ENCODE data around the gene UBE3B. TPM values are rescaled to one million over a fixed set of nuclear protein-coding genes. Genes with fewer than 3 reads are reported as not detected.

UBE3B gene
- total RNA-seq, 1 donor from 2014 or later, result 28.4 TPM

GRCh38 chr12:109489016-109489954 is 11.9 kb downstream of the UBE3B start:
- H3K36me3 ChIP-seq, result no peaks in the 10 kb centered on the region

DNA sequence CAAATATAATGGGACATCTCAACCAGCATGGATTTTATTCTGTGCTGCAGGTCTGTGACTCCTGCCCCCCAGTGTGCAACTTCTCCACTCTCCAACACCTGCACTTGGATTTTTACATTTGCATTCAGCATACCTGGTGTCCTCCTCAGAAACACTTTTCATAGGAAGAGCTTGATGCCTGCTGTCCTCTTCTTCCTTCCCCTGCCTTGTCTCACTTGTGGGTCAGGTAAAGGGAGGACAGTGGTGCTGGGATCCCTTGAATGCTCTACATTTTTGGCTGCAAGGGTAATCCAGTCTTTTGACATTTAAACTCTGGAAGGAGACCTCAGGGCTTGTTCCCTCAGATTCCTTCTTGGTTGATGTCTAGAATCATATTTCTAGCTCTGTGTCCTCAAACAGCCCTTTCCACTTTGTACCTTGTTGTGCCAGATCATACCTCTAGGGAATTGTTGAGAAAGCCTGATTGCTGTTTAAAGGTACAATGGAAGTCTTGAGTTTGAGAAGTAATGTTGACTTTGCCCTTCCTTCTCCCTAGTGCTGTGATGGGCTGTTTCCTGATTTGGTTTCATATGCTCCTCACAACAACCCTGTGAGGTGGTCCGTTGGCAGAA is 12.6 kb downstream of the UBE3B start:
- no peak overlapping the region for H2AFZ ChIP-seq (replicated peaks)
- H3K9ac ChIP-seq, result no peak overlapping the region
- no peak overlapping the region for H3K4me3 Mint-ChIP-seq
- no peaks in the 10 kb centered on the region for H4K20me1 ChIP-seq (ENCODE audit: low read depth)
- no peaks in the 10 kb centered on the region for H3F3A ChIP-seq (ENCODE audit: low read depth)
- H3K27ac Mint-ChIP-seq, result no peak overlapping the region
- no peaks in the 10 kb centered on the region for H3K4me1 ChIP-seq
- no peaks in the 10 kb centered on the region for H3K4me1 Mint-ChIP-seq
- TF ChIP-seq EZH2phosphoT487 (IDR thresholded peaks at IDR 0.05) (no peak), EZH2 (IDR thresholded peaks at IDR 0.05) (no peak)
- TF ChIP-seq, protein P1, sequence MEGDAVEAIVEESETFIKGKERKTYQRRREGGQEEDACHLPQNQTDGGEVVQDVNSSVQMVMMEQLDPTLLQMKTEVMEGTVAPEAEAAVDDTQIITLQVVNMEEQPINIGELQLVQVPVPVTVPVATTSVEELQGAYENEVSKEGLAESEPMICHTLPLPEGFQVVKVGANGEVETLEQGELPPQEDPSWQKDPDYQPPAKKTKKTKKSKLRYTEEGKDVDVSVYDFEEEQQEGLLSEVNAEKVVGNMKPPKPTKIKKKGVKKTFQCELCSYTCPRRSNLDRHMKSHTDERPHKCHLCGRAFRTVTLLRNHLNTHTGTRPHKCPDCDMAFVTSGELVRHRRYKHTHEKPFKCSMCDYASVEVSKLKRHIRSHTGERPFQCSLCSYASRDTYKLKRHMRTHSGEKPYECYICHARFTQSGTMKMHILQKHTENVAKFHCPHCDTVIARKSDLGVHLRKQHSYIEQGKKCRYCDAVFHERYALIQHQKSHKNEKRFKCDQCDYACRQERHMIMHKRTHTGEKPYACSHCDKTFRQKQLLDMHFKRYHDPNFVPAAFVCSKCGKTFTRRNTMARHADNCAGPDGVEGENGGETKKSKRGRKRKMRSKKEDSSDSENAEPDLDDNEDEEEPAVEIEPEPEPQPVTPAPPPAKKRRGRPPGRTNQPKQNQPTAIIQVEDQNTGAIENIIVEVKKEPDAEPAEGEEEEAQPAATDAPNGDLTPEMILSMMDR (IDR thresholded peaks at IDR 0.05), result no peak
- H3K27me3 Mint-ChIP-seq (ENCODE audit: insufficient read depth, low read depth), result peaks cover 2% of the 10 kb centered on the region
- H3K36me3 Mint-ChIP-seq, result peaks cover 17% of the 10 kb centered on the region
- no peaks in the 10 kb centered on the region for H3K79me2 ChIP-seq (ENCODE audit: low read depth)
- H3K27ac ChIP-seq, result no peak overlapping the region
- no peaks in the 10 kb centered on the region for H3K9me3 Mint-ChIP-seq
- no peaks in the 10 kb centered on the region for H3K9me3 ChIP-seq (ENCODE audit: low read depth)
- DNase-seq (ENCODE audit: low spot score), result no peak
- no peaks in the 10 kb centered on the region for H3K27me3 ChIP-seq
- H3K4me2 ChIP-seq, result no peak overlapping the region
- no peaks in the 10 kb centered on the region for H3K36me3 ChIP-seq
- no peak overlapping the region for H3K4me3 ChIP-seq

More at GRCh38 chr12:109489016-109489954, 11.9 kb downstream of the UBE3B start:
- Mint-ChIP-seq H3K27me3 (ENCODE audit: insufficient read depth, low read depth) (peaks cover 2% of the 10 kb centered on the region), H3K9me3 (no peaks in the 10 kb centered on the region), H3K36me3 (peaks cover 12% of the 10 kb centered on the region), H3K4me1 (no peaks in the 10 kb centered on the region), H3K4me3 (no peak overlapping the region), H3K27ac (no peak overlapping the region)
- no peak for DNase-seq (ENCODE audit: low spot score)
- Histone ChIP-seq H3K9ac (no peak overlapping the region), H3K27ac (no peak overlapping the region), H4K20me1 (ENCODE audit: low read depth) (no peaks in the 10 kb centered on the region), H3K4me3 (no peak overlapping the region), H3K79me2 (ENCODE audit: low read depth) (no peaks in the 10 kb centered on the region), H3K27me3 (no peaks in the 10 kb centered on the region), H3F3A (ENCODE audit: low read depth) (no peaks in the 10 kb centered on the region), H3K9me3 (ENCODE audit: low read depth) (no peaks in the 10 kb centered on the region), H2AFZ (replicated peaks) (no peak overlapping the region), H3K4me2 (no peak overlapping the region), H3K4me1 (no peaks in the 10 kb centered on the region)
- TF ChIP-seq, protein P1 (IDR thresholded peaks at IDR 0.05), result no peak
- TF ChIP-seq EZH2phosphoT487 (IDR thresholded peaks at IDR 0.05), result no peak
- TF ChIP-seq EZH2 (IDR thresholded peaks at IDR 0.05), result no peak

- TF ChIP-seq EZH2 (IDR thresholded peaks at IDR 0.05) (no peak), EZH2phosphoT487 (IDR thresholded peaks at IDR 0.05) (no peak)
- TF ChIP-seq, protein P1 (IDR thresholded peaks at IDR 0.05), result no peak
- Histone ChIP-seq H3K4me1 (no peaks in the 10 kb centered on the region), H3K4me2 (no peak overlapping the region), H3F3A (ENCODE audit: low read depth) (no peaks in the 10 kb centered on the region), H2AFZ (replicated peaks) (no peak overlapping the region), H3K36me3 (no peaks in the 10 kb centered on the region), H3K9me3 (ENCODE audit: low read depth) (no peaks in the 10 kb centered on the region), H3K9ac (no peak overlapping the region), H3K4me3 (no peak overlapping the region), H4K20me1 (ENCODE audit: low read depth) (no peaks in the 10 kb centered on the region), H3K79me2 (ENCODE audit: low read depth) (no peaks in the 10 kb centered on the region), H3K27ac (no peak overlapping the region), H3K27me3 (no peaks in the 10 kb centered on the region)
- Mint-ChIP-seq H3K9me3 (no peaks in the 10 kb centered on the region), H3K27me3 (ENCODE audit: insufficient read depth, low read depth) (peaks cover 2% of the 10 kb centered on the region), H3K36me3 (peaks cover 22% of the 10 kb centered on the region), H3K27ac (no peak overlapping the region), H3K4me3 (no peak overlapping the region), H3K4me1 (no peaks in the 10 kb centered on the region)
- no peak for DNase-seq (ENCODE audit: low spot score)
These were observed 14.2 kb downstream of the UBE3B start for GRCh38 chr12:109491671-109492070.
